ENCODE measurements around the gene FEZF1.

FEZF1 gene

DNA sequence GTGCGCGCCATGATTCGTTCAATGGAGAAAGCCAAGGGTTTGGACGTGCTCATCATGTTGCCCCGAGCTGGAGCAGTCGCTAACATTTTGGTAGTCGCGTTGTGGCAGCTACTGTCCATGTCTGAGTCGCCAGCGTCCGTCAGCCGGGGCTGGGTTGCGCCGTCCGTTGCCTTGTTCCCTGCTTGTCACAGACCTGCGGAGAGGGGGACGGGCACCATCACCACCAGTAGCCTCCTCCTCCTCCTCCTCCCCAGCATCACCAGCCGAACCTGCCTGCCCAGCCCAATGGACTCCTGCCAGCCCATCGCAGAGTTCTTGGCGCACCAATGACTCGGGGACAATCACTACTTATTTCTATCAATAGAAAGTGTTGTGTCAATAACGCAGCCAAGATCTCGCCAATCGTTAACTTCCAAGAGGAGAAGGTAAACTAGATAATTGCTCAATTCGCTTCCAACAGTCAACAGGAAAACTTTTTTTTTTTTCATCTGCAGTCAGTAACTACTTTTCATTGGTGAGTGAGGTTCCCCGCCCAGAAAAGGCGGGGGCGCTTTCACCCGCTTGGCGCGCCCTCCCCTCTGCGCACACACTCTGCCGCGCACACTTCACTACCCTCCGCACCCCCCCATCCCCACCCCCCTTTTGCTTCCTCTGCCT lies at the start of gene FEZF1:
Gene FEZF1 (minus strand): TSS at position 432 of the 657 bp plus-strand sequence. CDS start 313 bp downstream, at position 119.
- no peak for DNase-seq

DNA sequence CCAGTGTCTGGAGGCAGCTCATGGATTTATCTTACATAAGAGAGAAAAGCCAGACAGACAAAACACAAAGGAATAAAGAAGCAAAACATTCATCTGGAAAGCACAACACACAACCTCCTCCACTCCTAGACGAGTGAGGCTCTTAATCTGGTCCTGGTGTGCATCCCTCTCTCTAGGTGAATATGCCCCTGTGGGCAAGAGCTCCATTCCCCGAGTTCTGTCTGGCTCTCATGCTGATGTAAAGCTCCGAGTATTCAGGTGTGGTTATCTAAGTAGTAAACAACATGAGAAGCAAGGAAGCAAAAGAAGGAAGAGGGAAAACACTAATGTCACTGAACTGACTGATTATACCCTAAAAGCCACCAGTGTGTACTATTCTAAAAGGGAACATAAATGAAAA lies 47.9 kb upstream of the FEZF1 start:
- no peak for DNase-seq

- no peak for DNase-seq
Measured at GRCh38 chr7:122350701-122351100, 46.2 kb upstream of the FEZF1 start.

GRCh38 chr7:122344303-122344620 lies 39.7 kb upstream of the FEZF1 start:
- no peak for DNase-seq

DNA sequence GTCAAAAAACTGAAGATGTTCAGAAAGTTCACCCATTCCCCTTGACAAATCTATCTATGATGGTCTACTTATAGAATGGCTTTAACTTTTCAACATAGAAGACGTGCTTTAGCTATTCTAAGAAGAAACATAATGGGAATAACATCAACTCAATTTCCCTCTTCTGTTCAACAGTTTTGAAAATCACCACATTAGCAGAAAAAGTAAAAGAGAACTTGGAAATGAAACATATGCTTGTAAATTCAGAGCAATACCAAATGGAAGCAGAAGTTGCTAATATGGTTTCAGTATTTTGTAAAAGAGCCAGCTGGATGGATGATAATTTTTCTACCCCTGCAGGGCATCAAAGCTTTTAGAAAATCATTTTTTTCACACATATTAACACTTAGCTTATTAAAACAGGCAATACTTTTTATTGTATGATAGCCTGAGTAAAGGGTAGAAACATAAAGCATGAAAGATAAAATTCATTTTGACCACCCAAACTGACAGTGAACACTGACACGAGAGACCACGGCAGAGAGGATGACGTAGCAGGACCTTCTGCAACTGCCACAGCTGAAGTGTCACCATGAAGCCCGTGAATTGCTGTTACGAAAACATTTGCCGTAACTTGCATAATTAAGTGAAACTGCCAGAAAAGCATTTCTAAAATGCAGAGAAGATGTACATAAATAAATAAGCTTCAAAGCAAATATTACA lies 39.2 kb upstream of the FEZF1 start:
- DNase-seq, result no peak

DNA sequence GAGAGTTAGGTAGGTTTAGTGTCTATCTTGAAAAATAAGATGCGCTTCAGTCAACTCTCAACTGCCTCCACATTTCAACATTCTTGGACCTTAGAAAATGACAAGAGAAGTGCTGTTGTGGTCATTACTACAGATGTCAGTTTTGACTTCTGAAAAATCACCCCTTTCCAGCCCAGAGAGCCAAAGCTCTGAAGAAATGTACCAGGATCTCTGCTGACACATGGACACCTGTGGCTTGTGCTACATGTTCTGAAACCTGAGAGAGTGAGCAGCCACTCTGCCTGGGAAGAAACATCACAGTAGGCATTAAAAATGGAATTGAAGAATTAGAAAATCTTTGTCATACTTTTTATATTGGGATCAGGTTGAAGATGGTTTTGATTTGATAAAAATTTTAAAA lies 35.9 kb upstream of the FEZF1 start:
- DNase-seq, result no peak

DNA sequence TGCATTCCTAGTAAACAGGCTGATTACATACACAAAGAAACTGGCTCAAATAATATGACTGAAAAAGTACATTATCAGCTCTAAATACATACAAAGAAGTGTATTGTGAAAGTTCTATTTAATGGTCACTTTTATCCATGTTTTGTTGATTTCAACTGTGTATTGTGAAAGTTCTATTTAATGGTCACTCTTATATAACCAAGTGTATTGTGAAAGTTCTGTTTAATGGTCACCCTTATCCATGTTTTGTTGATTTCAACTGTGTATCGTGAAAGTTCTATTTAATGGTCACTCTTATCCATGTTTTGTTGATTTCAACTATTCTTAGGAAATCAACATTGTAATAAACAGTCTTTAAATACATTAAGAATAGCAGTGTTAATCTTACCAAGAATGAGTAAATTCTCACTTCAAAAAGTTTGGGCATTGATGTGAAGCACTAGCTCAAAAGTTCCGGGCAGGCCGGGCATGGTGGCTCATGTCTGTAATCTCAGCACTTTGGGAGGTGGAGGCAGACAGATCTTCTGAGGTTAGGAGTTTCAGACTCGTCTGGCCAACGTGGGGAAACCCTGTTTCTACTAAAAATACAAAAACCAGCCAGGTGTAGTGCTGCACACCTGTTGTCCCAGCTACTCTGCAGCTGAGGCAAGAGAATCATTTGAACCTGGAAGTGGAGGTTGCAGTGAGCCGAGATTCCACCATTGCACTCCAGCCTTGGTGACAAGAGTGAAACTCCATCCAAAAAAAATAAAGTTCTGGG lies 34.8 kb upstream of the FEZF1 start:
- DNase-seq, result no peak

- DNase-seq, result no peak
Measured at GRCh38 chr7:122337011-122337410, 32.5 kb upstream of the FEZF1 start.

- no peak for DNase-seq
Measured at GRCh38 chr7:122329145-122329802, 24.7 kb upstream of the FEZF1 start.

DNA sequence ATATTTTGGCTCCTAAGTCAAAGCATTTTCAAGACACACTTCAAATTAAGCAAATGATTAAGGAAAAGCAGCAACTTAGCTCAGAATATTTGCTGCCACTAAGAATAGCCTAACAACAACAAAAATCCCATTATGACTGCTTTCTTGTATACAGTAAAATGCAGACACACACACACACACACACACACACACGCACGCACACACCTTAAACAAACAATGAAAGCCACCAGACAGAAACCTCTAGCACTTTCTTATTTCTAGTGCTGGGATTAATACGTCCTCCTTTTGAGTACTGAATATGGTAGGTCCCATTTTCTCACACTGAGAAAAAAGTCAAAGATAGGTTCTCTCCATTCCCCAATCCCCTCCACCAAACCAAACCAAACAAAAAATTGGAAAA lies 23.4 kb upstream of the FEZF1 start:
- DNase-seq, result no peak

DNA sequence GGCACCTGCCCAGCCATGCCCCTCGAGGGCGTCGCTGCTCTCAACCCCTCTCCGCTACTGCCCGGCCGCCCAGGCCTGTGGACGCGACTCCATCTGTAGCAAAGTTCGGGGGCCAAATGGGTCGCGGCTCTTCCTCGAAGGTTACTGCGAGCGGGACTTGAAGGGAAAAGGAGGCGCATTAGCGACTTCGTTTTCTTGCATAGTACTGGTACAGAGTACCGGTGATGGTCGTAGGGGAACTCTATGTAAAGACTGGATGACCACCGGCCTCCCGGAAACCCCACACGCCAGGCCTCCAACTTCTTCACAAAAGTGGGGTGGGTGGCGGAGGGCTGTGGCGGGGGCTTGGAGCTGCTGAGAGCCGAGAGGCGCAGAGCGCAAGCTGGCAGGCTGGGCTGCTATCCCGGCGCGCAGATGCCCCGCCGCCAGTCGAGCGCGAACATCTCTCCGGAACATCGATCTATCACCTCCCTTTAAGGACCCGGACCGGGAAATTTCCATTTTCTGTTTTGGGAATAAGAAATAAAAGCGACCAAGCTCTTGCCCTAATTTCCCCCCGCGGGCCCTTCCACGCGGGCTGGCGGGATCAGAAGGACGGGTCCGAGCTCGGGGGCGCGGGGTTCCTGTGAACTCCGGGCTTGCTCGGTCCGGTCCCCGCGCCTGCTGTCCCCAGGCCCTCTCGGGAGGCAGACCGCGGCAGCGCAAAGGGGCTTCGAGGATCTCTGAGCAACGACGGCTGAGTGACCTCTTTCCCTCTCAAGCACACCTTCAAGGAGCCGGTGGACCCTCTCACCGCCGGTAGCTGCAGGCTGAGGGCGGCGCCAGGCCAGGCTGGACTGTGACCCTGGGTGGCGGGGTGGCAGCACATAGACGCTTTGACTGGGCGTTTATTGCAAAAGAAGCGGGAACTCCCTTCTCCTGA lies 12.2 kb upstream of the FEZF1 start:
- no peak for DNase-seq

DNA sequence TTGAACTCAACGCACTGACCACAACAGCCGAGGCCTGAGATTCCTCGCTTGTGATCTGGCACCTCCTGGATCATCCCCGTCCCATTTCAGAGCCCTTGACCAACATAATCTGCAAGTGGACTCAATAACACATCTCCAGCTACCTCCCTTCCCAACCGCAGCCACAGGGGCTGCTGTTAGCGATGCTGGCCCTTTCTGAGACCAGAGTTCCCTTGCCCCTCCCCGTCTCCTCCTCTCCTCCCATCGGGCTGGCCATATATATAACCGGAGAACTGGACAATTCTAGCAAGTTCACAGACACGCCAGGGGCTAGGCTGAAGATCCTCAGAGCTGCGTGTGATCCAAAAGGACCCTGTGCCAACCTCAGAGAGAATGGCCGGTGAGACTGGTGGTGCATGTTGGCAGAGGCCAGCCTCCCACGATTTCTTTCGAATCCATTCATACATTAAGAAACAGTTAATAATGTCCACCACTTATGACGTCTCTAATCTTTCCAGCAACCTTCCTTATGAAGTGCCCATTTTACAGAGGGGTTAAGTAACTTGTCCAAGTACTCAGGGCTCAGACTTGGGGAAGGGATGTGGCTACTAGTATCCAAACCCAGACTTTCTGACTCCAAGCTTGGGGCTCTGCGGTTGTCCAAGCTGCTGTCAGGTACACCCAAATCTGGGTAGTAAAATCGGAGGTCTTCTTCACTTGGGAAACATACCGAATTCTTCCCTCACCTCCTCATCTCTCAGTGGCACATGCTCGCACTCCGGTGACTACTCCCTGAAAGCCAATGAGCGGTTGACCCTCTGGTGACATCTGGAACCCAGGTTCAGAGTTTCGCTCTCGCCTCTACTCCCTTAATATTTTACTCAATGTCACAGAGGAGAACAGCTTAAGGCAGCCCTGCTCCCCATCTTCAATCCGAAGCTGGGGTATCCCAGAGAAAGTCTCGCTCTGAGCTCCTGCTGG lies 11.2 kb upstream of the FEZF1 start:
- DNase-seq, result no peak

DNA sequence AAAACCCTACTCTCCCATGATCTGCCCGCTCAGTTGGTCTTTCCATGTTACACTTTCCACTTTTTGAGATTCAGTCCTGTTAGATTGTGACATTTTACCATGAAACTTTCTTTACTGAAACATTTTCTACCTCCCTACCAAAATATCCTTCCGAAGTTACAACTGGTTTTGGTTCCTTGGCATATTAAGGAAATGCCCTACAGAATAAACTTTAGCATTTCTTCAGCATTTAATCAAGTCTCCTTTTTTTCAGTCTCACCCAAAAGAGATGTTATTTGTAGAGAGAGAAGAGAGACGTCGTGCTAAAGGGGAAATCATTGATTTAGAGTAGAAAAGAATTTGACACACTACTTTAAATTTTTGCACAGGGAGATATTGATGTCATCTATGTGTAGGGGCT lies 9.7 kb upstream of the FEZF1 start:
- no peak for DNase-seq

DNA sequence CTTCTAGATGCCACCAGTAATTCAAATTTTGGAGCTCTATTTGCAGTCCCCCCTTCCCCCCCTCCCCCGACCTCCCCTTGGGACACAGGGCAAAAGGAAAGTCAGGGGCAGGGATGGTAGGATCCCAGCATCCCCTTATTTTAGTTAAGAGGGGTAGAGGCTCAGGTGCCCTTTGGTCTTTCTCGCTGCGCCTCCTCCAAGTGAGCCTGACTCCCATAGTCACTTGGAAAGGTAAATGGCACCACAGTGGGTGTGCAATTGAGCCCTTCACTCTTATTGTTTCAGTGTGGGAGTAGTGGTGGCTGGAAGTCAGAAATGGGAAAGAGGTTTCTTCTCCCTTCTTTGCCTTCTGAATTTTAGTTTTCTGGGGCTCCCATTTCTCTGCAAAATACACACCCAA lies 8.2 kb upstream of the FEZF1 start:
- DNase-seq, result no peak

- no peak for DNase-seq
Measured at GRCh38 chr7:122311734-122312450, 7.3 kb upstream of the FEZF1 start.

DNA sequence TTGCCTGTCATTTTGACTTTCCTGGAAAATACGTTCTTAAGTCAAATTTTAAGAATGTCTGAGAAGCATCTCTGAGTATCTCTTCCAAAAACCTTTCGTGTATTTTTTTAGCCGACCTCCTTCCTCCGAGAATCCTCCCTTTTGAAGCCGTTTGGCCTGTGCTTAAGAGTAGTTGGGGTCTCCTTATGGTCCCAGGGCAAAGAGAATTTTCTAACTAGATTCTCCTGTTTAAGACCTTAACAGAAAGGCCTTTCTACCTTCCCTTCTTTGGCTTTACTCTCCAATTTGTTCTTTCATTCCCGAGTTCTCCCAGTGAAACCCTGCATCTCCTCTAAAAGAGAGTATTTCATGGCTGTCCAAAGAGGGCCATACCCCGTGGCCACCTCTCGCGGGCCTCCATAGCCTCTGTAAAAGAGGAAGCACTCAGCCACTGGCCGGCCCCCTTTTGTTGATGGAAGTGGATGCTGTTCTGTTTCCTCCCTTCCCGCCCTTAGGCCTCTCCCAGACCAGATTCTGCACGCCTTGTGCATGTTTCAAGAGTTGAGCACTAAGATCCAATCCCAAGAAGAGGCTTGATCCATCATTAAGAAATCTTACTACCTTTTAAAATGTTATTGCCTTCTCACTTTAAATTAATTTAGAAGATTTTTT lies 6.6 kb upstream of the FEZF1 start:
- DNase-seq, result no peak

- DNase-seq, result no peak
Measured at GRCh38 chr7:122310119-122311021, 5.8 kb upstream of the FEZF1 start.

GRCh38 chr7:122309421-122309820 lies 4.9 kb upstream of the FEZF1 start:
- no peak for DNase-seq

DNA sequence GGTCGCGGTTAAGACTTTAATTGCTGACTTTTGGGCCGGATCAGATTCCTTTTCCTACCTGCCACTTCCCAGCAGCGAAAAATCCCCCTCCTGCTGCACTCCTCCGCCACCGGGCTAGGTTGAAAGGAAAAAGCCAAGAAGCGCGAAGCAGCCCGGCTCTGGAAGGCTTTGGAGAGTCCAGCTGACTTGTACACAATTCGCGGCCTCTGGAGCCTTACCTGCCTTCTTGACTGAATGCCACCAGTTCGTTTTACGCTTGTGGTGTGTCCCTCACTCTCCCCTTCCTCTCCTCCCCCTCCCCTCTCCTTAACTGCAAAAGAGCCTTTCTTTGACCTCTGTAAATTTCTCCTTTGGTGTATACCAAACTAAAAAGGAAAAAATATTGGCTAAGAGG lies 2.7 kb upstream of the FEZF1 start:
- no peak for DNase-seq

All from GDM1 (cell line).